ENCODE results near the gene GPR85. TPM values are rescaled to one million over a fixed set of nuclear protein-coding genes. Genes with fewer than 3 reads are reported as not detected.
"Not testable (repeated sequence)": the region's sequence is repeated elsewhere in the genome, so short reads cannot be mapped to it uniquely, and the experiment has no call there.

The GPR85 gene
- total and polyA plus RNA-seq, 2 donors (not counting 3 experiments of a cell fraction or from before 2014, with no cell fraction given), result 0.54 to 0.64 TPM

DNA sequence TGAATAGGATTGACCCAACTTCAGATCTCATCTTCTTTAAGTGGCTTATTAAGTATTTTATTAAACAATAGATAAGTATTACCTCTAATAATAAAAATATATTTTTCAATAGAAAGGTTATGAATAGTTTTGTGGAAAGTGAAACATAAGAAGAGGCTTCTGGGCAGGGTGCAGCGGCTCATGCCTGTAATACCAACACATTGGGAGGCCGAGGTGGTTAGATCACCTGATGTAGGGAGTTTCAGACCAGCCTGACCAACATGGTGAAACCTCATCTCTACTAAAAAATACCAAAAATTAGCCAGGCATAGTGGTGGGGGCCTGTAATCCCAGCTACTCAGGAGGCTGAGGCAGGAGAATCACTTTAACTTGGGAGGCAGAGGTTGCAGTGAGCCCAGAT is 26.5 kb downstream of the GPR85 start:
- Histone ChIP-seq H4K20me1 (replicated peaks; ENCODE audit: control insufficient read depth, extremely low read depth, insufficient read depth, low read length) (no peaks in the 10 kb centered on the region), H3K4me1 (ENCODE audit: control insufficient read depth, extremely low read depth, insufficient read depth, low read length) (no peaks in the 10 kb centered on the region), H3K4me3 (replicated peaks in 1 of 3; ENCODE audit: insufficient read depth in 1 of 3, low read depth in 1 of 3, low read length in 3 of 3) (no peak overlapping the region), H3K9ac (replicated peaks; ENCODE audit: extremely low read depth, insufficient read depth, low read length) (no peak overlapping the region), H3K9me3 (replicated peaks; ENCODE audit: control insufficient read depth, insufficient read depth, low read length) (no peaks in the 10 kb centered on the region), H3K79me2 (ENCODE audit: control insufficient read depth, insufficient read depth, low read length) (no peaks in the 10 kb centered on the region), H2AFZ (ENCODE audit: low read depth, low read length) (no peak overlapping the region), H3K36me3 (ENCODE audit: control insufficient read depth in 2 of 2, extremely low read depth in 1 of 2, insufficient read depth in 2 of 2, low read length in 2 of 2) (no peaks in the 10 kb centered on the region), H3K27me3 (ENCODE audit: control insufficient read depth in 2 of 2, insufficient read depth in 2 of 2, low read length in 2 of 2) (no peaks in the 10 kb centered on the region), H3K27ac (ENCODE audit: insufficient read depth, low read depth, low read length) (no peak overlapping the region), H3K9me1 (replicated peaks; ENCODE audit: control insufficient read depth, extremely low read depth, insufficient read depth, low read length) (no peaks in the 10 kb centered on the region), H3K4me2 (ENCODE audit: insufficient read depth, low read length) (no peak overlapping the region)
- FAIRE-seq, result no peak
- dilution Hi-C loops (cut with MboI; ENCODE audit: extremely low pct_ligation_motif_present, low sequenced_read_pairs), result no loop called here
- no TSS peak for BruUV-seq (replicated peaks)
- DNase-seq (ENCODE audit: low read depth, low spot score), result no peak
- ChIA-PET CTCF (no interaction called here), POLR2A (no interaction called here)
- TF ChIP-seq POLR2A (IDR thresholded peaks at IDR 0.05; ENCODE audit: low read depth, low read length), result no peak
- intact Hi-C loops (cut with micrococcal nuclease), result no loop called here

DNA sequence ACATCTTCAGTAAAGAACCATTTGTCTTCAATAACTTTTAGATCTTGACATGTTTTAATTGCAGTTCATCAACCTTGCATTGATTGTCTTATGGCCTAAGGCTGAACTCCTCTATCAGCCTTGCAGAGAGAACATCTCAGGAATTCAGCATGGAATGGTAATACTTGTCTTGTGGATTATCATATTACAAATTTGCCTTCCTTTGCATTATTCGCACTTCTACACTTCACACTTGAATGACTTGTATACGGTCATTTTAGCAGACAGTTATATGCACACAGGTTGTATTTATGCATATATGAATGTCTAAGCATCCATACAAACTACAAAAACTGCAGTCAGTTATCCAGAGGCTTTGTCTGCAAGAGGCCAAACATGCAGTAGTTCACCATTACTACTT is 31.7 kb downstream of the GPR85 start:
- Histone ChIP-seq H3K79me2 (ENCODE audit: control insufficient read depth, insufficient read depth, low read length) (no peaks in the 10 kb centered on the region), H4K20me1 (replicated peaks; ENCODE audit: control insufficient read depth, extremely low read depth, insufficient read depth, low read length) (no peaks in the 10 kb centered on the region), H3K27me3 (ENCODE audit: control insufficient read depth in 2 of 2, insufficient read depth in 2 of 2, low read length in 2 of 2) (no peaks in the 10 kb centered on the region), H3K27ac (ENCODE audit: insufficient read depth, low read depth, low read length) (no peak overlapping the region), H2AFZ (ENCODE audit: low read depth, low read length) (no peak overlapping the region), H3K4me3 (replicated peaks in 1 of 3; ENCODE audit: insufficient read depth in 1 of 3, low read depth in 1 of 3, low read length in 3 of 3) (no peak overlapping the region), H3K4me1 (ENCODE audit: control insufficient read depth, extremely low read depth, insufficient read depth, low read length) (no peaks in the 10 kb centered on the region), H3K9me3 (replicated peaks; ENCODE audit: control insufficient read depth, insufficient read depth, low read length) (no peaks in the 10 kb centered on the region), H3K9me1 (replicated peaks; ENCODE audit: control insufficient read depth, extremely low read depth, insufficient read depth, low read length) (no peaks in the 10 kb centered on the region), H3K36me3 (ENCODE audit: control insufficient read depth in 2 of 2, extremely low read depth in 1 of 2, insufficient read depth in 2 of 2, low read length in 2 of 2) (no peaks in the 10 kb centered on the region), H3K4me2 (ENCODE audit: insufficient read depth, low read length) (no peak overlapping the region), H3K9ac (replicated peaks; ENCODE audit: extremely low read depth, insufficient read depth, low read length) (no peak overlapping the region)
- no TSS peak for BruUV-seq (replicated peaks)
- ChIA-PET POLR2A (no interaction called here), CTCF (no interaction called here)
- no peak for TF ChIP-seq FOS (IDR thresholded peaks at IDR 0.05; ENCODE audit: borderline replicate concordance, insufficient read depth, low read length)
- TF ChIP-seq JUN (IDR thresholded peaks at IDR 0.05; ENCODE audit: borderline replicate concordance, insufficient read depth, insufficient read length, low read depth), result no peak
- TF ChIP-seq, protein P1, sequence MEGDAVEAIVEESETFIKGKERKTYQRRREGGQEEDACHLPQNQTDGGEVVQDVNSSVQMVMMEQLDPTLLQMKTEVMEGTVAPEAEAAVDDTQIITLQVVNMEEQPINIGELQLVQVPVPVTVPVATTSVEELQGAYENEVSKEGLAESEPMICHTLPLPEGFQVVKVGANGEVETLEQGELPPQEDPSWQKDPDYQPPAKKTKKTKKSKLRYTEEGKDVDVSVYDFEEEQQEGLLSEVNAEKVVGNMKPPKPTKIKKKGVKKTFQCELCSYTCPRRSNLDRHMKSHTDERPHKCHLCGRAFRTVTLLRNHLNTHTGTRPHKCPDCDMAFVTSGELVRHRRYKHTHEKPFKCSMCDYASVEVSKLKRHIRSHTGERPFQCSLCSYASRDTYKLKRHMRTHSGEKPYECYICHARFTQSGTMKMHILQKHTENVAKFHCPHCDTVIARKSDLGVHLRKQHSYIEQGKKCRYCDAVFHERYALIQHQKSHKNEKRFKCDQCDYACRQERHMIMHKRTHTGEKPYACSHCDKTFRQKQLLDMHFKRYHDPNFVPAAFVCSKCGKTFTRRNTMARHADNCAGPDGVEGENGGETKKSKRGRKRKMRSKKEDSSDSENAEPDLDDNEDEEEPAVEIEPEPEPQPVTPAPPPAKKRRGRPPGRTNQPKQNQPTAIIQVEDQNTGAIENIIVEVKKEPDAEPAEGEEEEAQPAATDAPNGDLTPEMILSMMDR (IDR thresholded peaks at IDR 0.05; ENCODE audit: extremely low read depth in 1 of 2, insufficient read depth in 1 of 2, low read depth in 1 of 2, low read length in 2 of 2), result no peak
- TF ChIP-seq MYC (IDR thresholded peaks at IDR 0.05; ENCODE audit: low read depth, low read length), result no peak
- no peak for TF ChIP-seq GATA2 (IDR thresholded peaks at IDR 0.05; ENCODE audit: insufficient read depth, insufficient read length, low read depth, low read length)
- TF ChIP-seq, protein P2, sequence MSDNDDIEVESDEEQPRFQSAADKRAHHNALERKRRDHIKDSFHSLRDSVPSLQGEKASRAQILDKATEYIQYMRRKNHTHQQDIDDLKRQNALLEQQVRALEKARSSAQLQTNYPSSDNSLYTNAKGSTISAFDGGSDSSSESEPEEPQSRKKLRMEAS (IDR thresholded peaks at IDR 0.05; ENCODE audit: insufficient read depth, insufficient read length), result no peak
- TF ChIP-seq POLR2AphosphoS5 (IDR thresholded peaks at IDR 0.05; ENCODE audit: insufficient read depth, low read depth, low read length), result no peak
- DNase-seq (ENCODE audit: low read depth, low spot score) (no peak), FAIRE-seq (no peak)
- intact Hi-C loops (cut with micrococcal nuclease) (no loop called here), dilution Hi-C loops (cut with MboI; ENCODE audit: extremely low pct_ligation_motif_present, low sequenced_read_pairs) (no loop called here)

DNA sequence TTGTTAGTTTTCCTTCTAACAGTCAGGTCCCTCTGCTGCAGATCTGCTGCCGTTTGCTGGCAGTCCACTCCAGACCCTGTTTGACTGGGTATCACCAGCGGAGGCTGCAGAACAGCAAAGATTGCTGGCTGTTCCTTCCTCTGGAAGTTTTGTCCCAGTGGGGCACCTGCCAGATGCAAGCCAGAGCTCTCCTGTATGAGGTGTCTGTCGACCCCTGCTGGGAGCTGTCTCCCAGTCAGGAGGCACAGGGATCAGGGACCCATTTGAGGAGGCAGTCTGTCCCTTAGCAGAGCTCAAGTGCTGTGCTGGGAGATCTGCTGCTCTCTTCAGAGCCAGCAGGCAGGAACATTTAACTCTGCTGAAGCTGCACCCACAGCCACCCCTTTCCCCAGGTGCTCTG is 32.4 kb downstream of the GPR85 start:
- DNase-seq (ENCODE audit: low read depth, low spot score); H4K20me1 ChIP-seq (replicated peaks; ENCODE audit: control insufficient read depth, extremely low read depth, insufficient read depth, low read length); H3K27ac ChIP-seq (ENCODE audit: insufficient read depth, low read depth, low read length); H3K9me3 ChIP-seq (replicated peaks; ENCODE audit: control insufficient read depth, insufficient read depth, low read length); CTCF ChIA-PET; H3K4me3 ChIP-seq (replicated peaks in 1 of 3; ENCODE audit: insufficient read depth in 1 of 3, low read depth in 1 of 3, low read length in 3 of 3); FAIRE-seq; H3K9me1 ChIP-seq (replicated peaks; ENCODE audit: control insufficient read depth, extremely low read depth, insufficient read depth, low read length); intact Hi-C loops (cut with micrococcal nuclease); H3K79me2 ChIP-seq (ENCODE audit: control insufficient read depth, insufficient read depth, low read length); H3K9ac ChIP-seq (replicated peaks; ENCODE audit: extremely low read depth, insufficient read depth, low read length); H3K36me3 ChIP-seq (ENCODE audit: control insufficient read depth in 2 of 2, extremely low read depth in 1 of 2, insufficient read depth in 2 of 2, low read length in 2 of 2); H3K4me2 ChIP-seq (ENCODE audit: insufficient read depth, low read length); H3K27me3 ChIP-seq (ENCODE audit: control insufficient read depth in 2 of 2, insufficient read depth in 2 of 2, low read length in 2 of 2); H2AFZ ChIP-seq (ENCODE audit: low read depth, low read length); dilution Hi-C loops (cut with MboI; ENCODE audit: extremely low pct_ligation_motif_present, low sequenced_read_pairs); H3K4me1 ChIP-seq (ENCODE audit: control insufficient read depth, extremely low read depth, insufficient read depth, low read length); BruUV-seq (replicated peaks); POLR2A ChIA-PET: not testable (repeated sequence)
